SIG-M5 treated with dmso at 0.1 percent for 504 hours (cell line): ENCODE results near the gene TBC1D5.

ENCODE experiments used
- DNase-seq: peaks from one replicate; lab custom pipeline; 2025; ENCODE audit not compliant: unreplicated experiment; lab: John Stamatoyannopoulos, UW

TBC1D5 gene

GRCh38 chr3:17314171-17314570 lies 428.3 kb downstream of the TBC1D5 start:
- DNase-seq, result no peak

- no peak for DNase-seq
Measured at GRCh38 chr3:17313746-17314145, 428.7 kb downstream of the TBC1D5 start.

DNA sequence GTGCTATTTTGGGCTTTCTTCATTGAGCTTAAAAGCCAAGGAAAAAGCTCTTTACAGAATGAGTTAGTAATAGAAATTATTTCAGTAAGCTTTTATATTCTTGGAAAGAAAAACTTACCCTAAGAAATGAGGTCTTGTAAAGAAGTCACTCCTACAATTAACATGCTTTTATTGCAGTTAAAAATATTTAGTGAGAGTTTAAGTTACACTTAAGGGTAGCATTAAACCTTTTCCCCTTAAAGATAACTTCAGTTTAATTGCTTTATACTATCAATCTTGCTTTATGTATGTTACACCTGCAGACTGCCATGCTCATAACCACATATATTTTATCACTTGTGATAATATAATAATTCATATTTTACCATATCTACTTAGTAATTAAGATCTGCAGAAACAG lies 431.4 kb downstream of the TBC1D5 start:
- DNase-seq, result no peak

DNA sequence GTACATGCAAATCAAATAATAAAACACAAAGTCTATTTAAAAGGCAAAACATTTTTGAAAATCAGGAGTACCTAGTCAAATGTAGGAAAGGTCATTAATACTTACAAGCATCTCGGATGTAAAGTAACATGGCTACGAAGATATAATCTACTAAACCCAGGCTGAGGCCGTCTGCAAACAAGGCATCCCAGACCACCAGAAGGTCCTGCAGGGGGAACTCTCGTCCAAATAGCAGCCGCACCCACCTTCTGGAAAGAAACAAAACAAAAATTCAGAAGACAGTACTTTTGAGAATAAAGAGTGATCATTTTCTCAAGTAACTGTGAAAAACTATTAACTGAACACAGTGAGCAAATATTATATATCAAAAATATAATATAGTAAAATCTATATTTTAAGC lies 434.5 kb downstream of the TBC1D5 start:
- no peak for DNase-seq

DNA sequence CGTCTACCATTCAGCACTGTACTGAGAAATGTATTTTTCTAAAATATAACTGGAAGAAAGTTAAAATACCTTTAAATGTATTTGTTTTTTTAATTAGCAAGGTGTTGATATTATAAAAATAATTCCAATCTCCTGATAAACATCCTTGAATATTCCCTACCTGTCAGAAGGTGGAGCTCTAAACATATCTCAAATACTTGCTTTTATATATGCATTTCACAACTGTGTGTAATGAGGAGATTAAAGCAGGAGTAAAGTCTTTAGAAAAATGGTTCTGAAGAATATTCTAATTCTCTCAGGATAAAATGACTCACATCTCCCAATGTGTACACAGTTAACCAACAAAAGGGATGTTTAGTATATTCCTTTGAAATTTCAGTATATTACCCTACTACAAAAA lies 434.9 kb downstream of the TBC1D5 start:
- no peak for DNase-seq

DNA sequence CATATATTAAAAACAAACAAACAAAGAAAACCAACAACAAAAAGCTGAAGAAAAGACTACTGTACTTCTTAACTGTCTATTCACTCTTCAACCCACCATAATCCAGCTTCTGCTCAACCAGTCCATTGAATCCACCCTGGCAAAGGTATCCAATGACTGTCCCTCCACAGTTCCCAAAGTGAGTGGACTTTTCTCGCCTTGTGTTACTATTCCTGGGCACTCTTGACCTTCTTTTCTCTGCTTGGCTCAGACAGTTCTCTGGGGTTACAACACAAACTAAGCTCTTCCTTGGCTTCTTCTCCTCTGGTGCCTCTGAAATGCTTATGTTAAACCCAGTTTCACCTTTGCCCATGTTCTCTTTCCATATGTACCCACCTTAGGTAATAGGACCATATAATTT lies 437.5 kb downstream of the TBC1D5 start:
- DNase-seq, result no peak

DNA sequence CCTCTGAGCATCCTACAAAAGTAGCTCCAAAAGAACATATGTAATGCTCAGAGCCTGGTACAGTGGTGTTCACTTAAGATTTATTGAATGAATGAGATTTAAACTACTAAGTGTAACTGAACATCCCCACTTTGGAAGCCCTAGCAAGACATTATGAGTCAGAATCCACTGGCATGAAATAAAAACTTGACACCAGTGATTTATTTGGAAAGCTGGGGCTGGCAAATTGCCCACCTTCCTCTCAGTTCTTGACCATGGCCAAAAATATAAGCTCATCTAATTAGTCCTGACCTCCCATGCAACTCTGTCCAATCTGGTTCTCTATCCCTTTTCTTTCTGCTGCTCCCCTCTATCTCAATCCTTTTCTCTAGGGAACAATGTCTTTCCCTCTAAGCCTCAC lies 439.7 kb downstream of the TBC1D5 start:
- no peak for DNase-seq

DNA sequence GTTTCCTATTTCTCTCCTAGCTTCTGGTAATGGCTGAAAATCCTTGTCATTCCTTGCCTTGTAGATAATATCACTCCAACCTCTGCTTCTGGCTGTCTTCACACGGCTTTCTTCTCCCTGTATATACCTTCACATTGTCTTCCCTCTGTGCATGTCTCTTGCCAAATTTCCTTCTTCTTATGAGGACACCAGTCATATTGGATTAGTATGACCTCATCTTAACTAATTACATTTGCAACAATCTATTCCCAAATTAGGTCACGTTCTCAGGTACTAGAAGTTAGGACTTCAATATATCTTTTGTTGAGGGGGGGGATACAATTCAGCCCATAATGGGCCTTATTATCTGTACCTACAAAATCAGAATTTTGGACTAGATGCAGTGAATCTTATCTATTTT lies 440.3 kb downstream of the TBC1D5 start:
- DNase-seq, result no peak

GRCh38 chr3:17301271-17301670 lies 441.2 kb downstream of the TBC1D5 start:
- no peak for DNase-seq

- DNase-seq, result no peak
Measured at GRCh38 chr3:17300441-17300840, 442.0 kb downstream of the TBC1D5 start.

- DNase-seq, result no peak
Measured at GRCh38 chr3:17298038-17298437, 444.4 kb downstream of the TBC1D5 start.

DNA sequence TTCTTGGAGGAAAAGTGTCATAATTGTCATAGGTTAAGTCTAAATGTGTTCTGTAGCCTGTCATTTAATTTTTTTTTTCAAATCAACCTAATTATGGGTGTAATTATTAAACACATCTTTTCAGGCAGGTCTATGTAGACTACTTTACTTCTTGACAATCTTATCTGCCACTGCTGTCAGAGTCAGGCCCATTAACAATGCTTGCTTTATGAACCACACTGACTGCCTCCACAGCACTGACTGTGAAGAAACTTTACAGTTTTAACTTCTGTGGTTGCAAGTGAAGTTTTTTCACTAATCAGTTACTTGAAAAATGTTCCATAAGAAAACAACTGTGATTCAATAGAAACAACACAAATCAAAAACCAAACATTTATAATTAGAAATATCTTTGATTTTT lies 449.9 kb downstream of the TBC1D5 start:
- no peak for DNase-seq

DNA sequence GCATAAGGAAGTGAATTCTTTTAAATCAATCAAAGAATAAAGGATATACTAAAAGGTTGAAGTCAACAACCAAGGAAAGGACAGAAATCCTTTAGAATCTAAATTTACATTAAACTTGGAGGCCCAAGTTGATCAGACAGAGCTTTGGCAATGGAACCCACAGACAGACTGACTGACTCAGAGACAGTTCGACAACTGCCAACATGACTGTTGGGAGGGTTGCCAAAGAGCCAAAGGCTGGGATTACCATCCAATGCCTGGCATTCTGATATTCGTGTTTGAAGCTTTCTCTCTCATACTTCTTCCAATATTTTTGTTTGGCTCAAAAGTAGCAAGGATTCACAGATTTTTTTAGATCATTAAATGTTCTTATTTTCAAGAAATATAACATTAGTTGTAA lies 451.5 kb downstream of the TBC1D5 start:
- no peak for DNase-seq

- DNase-seq, result no peak
Measured at GRCh38 chr3:17288839-17289399, 453.5 kb downstream of the TBC1D5 start.

DNA sequence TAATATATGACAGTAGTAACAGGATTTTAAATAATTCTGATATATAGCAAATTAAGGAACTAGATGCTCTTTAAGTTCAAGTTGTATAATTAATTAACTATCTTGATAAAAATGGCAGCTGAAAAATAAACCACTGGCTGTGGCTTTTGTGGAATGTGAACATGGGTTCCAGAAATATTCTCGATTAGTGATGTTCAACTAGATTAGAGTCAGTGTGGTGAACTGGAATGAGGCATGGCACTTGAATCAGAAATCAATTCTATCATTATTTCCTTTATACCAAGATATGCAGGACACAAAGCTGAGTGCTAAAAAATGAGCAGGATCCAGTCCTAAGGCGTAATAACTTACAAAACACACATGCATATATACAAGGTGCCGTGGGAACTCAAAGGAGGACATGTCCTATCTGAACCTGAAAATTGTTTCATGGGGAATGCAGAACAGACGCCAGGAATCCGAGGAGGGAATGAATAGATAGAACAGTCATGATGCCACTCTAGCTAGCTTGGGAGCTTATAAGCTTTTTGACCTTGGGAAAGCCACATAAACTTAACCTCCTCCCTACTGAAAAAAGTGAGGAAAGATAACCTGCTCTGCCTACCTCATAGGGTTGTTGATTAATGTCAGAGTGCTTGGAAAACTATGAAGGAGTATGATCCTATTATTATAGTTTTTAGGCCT lies 455.3 kb downstream of the TBC1D5 start:
- DNase-seq, result no peak

GRCh38 chr3:17278006-17278405 lies 464.4 kb downstream of the TBC1D5 start:
- no peak for DNase-seq

GRCh38 chr3:17266846-17267245 lies 475.6 kb downstream of the TBC1D5 start:
- no peak for DNase-seq

DNA sequence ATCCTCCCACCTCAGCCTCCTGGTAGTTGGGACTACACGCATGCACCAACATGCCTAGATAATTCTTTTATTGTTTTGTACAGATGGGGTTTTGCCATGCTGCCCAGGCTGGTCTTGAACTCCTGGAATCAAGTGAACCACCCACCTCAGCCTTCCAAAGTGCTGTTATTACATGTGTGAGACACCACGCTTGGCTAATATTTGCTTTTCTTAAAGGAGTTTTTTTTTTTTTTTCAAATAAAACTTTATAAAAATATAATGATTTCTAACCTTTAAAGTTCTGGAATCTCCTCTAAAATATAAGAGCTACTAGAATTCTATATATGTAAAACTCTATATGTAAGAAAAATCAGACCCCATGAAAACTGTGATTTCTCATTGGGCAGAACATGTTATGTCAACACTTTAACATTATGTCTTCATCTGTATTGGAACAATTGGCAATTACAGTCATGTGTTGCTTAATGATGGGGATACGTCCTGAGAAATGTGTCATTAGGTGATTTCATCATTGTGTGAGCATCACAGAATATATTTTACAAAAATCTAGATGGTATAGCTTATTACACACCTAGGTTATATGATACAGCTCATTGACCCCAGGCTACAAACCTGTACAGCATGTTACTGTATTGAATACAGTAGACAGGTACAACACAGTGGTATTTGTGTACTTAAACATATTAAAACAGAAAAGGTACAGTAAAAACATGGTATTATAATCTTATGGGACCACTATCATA lies 480.6 kb downstream of the TBC1D5 start:
- no peak for DNase-seq

GRCh38 chr3:17260257-17260656 lies 482.2 kb downstream of the TBC1D5 start:
- DNase-seq, result no peak

GRCh38 chr3:17259685-17260084 lies 482.7 kb downstream of the TBC1D5 start:
- DNase-seq, result no peak

GRCh38 chr3:17258823-17259436 lies 483.5 kb downstream of the TBC1D5 start:
- peak; percentile 57 for DNase-seq

DNA sequence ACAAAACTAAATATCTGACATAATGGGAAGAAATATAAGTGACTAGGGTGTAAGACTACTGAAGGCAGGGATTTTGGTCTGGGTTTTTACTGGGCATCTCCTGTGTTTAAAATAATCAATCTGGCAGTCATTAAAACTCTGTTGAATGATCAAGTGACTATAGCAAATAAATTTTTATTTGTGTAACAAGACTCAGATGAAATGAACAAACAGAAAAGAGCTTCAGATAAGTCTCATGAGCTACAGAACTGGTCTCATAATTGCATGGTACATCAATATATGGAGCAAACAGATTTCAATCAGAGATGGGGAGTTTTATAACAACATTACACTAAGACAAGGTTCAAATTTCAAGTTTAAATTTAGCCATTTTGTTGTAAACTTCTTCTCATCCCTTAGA lies 485.2 kb downstream of the TBC1D5 start:
- DNase-seq, result no peak
